GM12878 (cell line): Measurements from ENCODE around the gene ACTBL2. TPM values are rescaled to one million over a fixed set of nuclear protein-coding genes. Genes with fewer than 3 reads are reported as not detected.
A peak's percentile ranks its signal among the peaks of the same experiment; 100 is the strongest.

Experiments
- ATAC-seq: fragments of 200-7000 bp; cut with Tn5 transposase; 3 replicates; pipeline ENCODE4 v1.9.1; 2020; ENCODE audit warnings: mild to moderate bottlenecking, moderate library complexity
- BruUV-seq: library from RNA; stranded (reverse); fragments of 400-500 nt; replicated peaks from 2 replicates; lab custom pipeline; 2021; lab: Mats Ljungman, UMichigan
- CTCF ChIA-PET: fragments of 300-600 bp; sonication (Branson Sonifier 250); formaldehyde crosslinking; extraction: SDS; loops from one replicate; lab custom pipeline; 2021; ENCODE audit warnings: inconsistent platforms; lab: Yijun Ruan, JAX
- POLR2A ChIA-PET: fragments of 350-600 bp; formaldehyde crosslinking; extraction: SDS; loops from one replicate; lab custom pipeline; 2021; ENCODE audit warnings: inconsistent platforms; lab: Charles Lee
- RAD21 ChIA-PET: fragments of 300-600 bp; sonication (Branson Sonifier 250); formaldehyde crosslinking; loops from one replicate; lab custom pipeline; 2023; ENCODE audit warnings: antibody characterized with exemption; ENCODE audit not compliant: unreplicated experiment; lab: Charles Lee
- SMC1A ChIA-PET: fragments of 300-600 bp; sonication (Branson Sonifier 250); formaldehyde crosslinking; loops from one replicate; lab custom pipeline; 2023; ENCODE audit not compliant: unreplicated experiment, uncharacterized antibody; lab: Charles Lee
- DNase-seq: peaks from one replicate; pipeline ENCODE4 v3.0.0-alpha.2; 2011; ENCODE audit warnings: low read depth, low spot score
- FAIRE-seq: peaks from 3 replicates; lab custom pipeline; 2011; peaks lifted over from hg19 to GRCh38; lab: Jason Lieb, UNC
- H2AFZ ChIP-seq: 2 replicates; pipeline ENCODE4 v1.6.0; 2011; ENCODE audit warnings: low read depth, low read length, control low read depth; ENCODE audit not compliant: control insufficient read depth
- H3K27ac ChIP-seq: 2 replicates; pipeline ENCODE4 v1.5.1; 2011; ENCODE audit warnings: control low read depth; ENCODE audit not compliant: control insufficient read depth, insufficient read depth
- H3K27me3 ChIP-seq, 2 experiments: replicated peaks in 1 of 2; 2 replicates each; pipeline versions ENCODE4 v1.6.0 to v1.6.1; 2011; ENCODE audit warnings: low read length in 1 of 2; ENCODE audit not compliant: control insufficient read depth in 2 of 2, insufficient read depth in 2 of 2
- H3K36me3 ChIP-seq, 2 experiments: 2 replicates each; pipeline ENCODE4 v1.5.1; 2011; ENCODE audit warnings: low read length in 1 of 2; ENCODE audit not compliant: control insufficient read depth in 2 of 2, insufficient read depth in 2 of 2
- H3K4me1 ChIP-seq: 2 replicates; pipeline ENCODE4 v1.6.1; 2011; ENCODE audit warnings: mild to moderate bottlenecking, low read length, moderate library complexity, mixed read lengths; ENCODE audit not compliant: control insufficient read depth, insufficient read depth
- H3K4me2 ChIP-seq: 2 replicates; pipeline ENCODE4 v1.6.0; 2011; ENCODE audit warnings: control low read depth; ENCODE audit not compliant: control insufficient read depth, insufficient read depth
- H3K4me3 ChIP-seq: fragments of 200-600 bp; sonication (generic); 2 replicates; pipeline ENCODE4 v1.5.1; 2016
- H3K79me2 ChIP-seq: 2 replicates; pipeline ENCODE4 v1.6.0; 2011; ENCODE audit warnings: low read length; ENCODE audit not compliant: control insufficient read depth, insufficient read depth
- H3K9ac ChIP-seq: 2 replicates; pipeline ENCODE4 v1.8.0; 2011; ENCODE audit warnings: low read length, control low read depth, mixed read lengths; ENCODE audit not compliant: control insufficient read depth, insufficient read depth
- H3K9me3 ChIP-seq: replicated peaks from 3 replicates; pipeline ENCODE4 v1.5.1; 2011; ENCODE audit warnings: mild to moderate bottlenecking, low read length; ENCODE audit not compliant: control insufficient read depth, insufficient read depth
- H4K20me1 ChIP-seq: 2 replicates; pipeline ENCODE4 v1.6.0; 2011; ENCODE audit not compliant: control insufficient read depth, insufficient read depth
- GATAD2B ChIP-seq: fragments of 450-650 bp; conservative IDR thresholded peaks from 2 replicates; pipeline ENCODE4 v1.6.1; 2017; ENCODE audit warnings: low read depth, mild to moderate bottlenecking, moderate library complexity
- MEF2B ChIP-seq: fragments of 450-650 bp; IDR thresholded peaks from 2 replicates; pipeline ENCODE4 v1.6.1; 2018; ENCODE audit warnings: mild to moderate bottlenecking, moderate library complexity; ENCODE audit not compliant: partially characterized antibody, poor library complexity, severe bottlenecking
- PAX5 ChIP-seq: IDR thresholded peaks from 2 replicates; pipeline ENCODE4 v1.6.1; 2011; ENCODE audit warnings: low read depth, low read length, borderline replicate concordance
- WGBS: methylation state at CpG from one replicate; pipeline ENCODE4 v1.1.6; 2016; ENCODE audit warnings: low lambda C conversion rate; ENCODE audit not compliant: insufficient replicate concordance, insufficient coverage; ENCODE audit errors: missing lambda C conversion rate; 5-methylcytosine and 5-hydroxymethylcytosine counted together
- in situ Hi-C: fragments of 300-500 bp; cut with MboI; formaldehyde crosslinking; loops from 9 replicates; pipeline ENCODE4 v1.14.3; 2018; ENCODE audit warnings: mixed read lengths
- intact Hi-C: fragments of 100-400 bp; cut with micrococcal nuclease; formaldehyde crosslinking; loops from one replicate; pipeline ENCODE4 v1.14.2; 2022; ENCODE audit not compliant: unreplicated experiment
- polyA plus RNA-seq, 11 experiments: library from polyadenylated mRNA; depleted of rRNA in 4 of 11; unstranded in 6 of 11; stranded (reverse) in 5 of 11; fragments of >200 nt; fragmentation: Nextera tagmentation in 4 of 11; fragmentation: Illumina TruSeq in 1 of 11; extraction: Ambion mirVana in 4 of 11; extraction: Trizol in 1 of 11; gene quantifications; 1 replicate in 1 of 11; 2 replicates in 10 of 11; pipeline versions ENCODE4 v1.2.1 to v1.2.3, GENCODE V29; 2011 to 2016; ENCODE audit warnings: inconsistent platforms in 2 of 11, missing spikeins in 2 of 11, low read depth in 1 of 11
- total RNA-seq, 4 experiments: library from RNA; depleted of rRNA in 3 of 4; stranded (reverse); fragments of >200 nt in 3 of 4; fragmentation: Illumina TruSeq in 1 of 4; extraction: Trizol in 1 of 4; gene quantifications; 2 replicates each; pipeline versions ENCODE4 v1.2.1 to v1.2.3, GENCODE V29; 2013 to 2021
- TF ChIP-seq, protein P1 (sequence below): fragments of 450-650 bp; IDR thresholded peaks from 2 replicates; pipeline ENCODE4 v1.6.1; 2016; ENCODE audit warnings: mild to moderate bottlenecking

Gene ACTBL2
- total and polyA plus RNA-seq, 10 of the 15 experiments (the other 5 are each of a cell fraction or from before 2014, with no cell fraction given) = 0.04 to 0.06 (median 0.04) TPM; not detected in 7

DNA sequence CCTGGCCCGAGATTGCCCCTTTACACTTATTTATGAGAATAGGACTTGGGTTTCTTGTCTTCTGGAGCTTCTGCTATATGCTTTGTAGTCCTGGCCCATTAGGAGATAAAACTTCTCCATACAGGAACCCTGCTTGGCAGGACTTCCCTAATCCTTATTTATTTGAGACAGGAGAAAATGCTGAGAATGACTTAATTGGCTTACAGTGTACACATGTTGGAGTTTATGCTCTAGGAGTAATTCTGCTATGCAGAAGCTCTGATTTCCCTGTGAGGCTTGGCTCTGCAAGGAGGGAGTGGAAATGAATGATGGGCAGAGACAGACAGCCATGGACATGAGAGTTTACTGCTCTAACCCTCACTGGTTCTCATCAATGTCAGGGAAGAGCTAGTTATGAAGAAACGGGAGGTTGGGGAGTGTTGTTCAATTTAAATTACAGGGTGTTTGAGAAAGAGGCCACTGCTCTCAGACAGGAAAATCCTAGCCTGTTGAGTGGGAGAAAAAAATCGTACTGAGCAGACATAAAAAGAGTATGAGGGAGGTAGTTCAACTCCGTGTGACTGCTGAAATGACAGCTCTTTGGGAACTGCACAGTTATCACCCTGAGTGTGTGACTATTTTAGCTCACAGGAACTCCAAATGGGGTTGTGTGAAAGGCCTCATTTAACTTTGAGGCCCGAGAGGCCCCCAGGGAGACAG lies 37.5 kb downstream of the ACTBL2 start:
- Histone ChIP-seq H2AFZ (no peak overlapping the region), H3K27me3 (no peaks in the 10 kb centered on the region; a peak in 1 of 4 replicates), H3K4me3 (no peak overlapping the region), H3K36me3 (no peaks in the 10 kb centered on the region), H4K20me1 (no peaks in the 10 kb centered on the region), H3K27ac (no peak overlapping the region), H3K9ac (no peak overlapping the region), H3K4me1 (no peaks in the 10 kb centered on the region; the same call in 1 of the 2 replicates), H3K9me3 (no peaks in the 10 kb centered on the region), H3K4me2 (no peak overlapping the region), H3K79me2 (no peaks in the 10 kb centered on the region)
- FAIRE-seq (no peak), ATAC-seq (no peak), DNase-seq (no peak)
- ChIA-PET POLR2A (no interaction called here), SMC1A (interaction anchor here (0.8 to 2.4 kb wide), 7 partner anchors 9 to 130 kb away, joined by 3 to 9 read pairs (median 3); no protein-coding TSS in a partner anchor), CTCF (interaction anchor here (0.9 to 1.9 kb wide), 3 partner anchors 17 to 62 kb away, joined by 3 to 6 read pairs (median 3); no protein-coding TSS in a partner anchor), RAD21 (interaction anchor here (0.8 to 1.2 kb wide), 3 partner anchors 50 to 143 kb away, joined by 3 read pairs; no protein-coding TSS in a partner anchor)
- WGBS = 4% methylated on average over 5 of the region's 5 CpGs
- TF ChIP-seq MEF2B (peak; percentile 93), PAX5 (no peak), GATAD2B (0 out of 2 replicates have a peak, but pooled peaks have one; percentile 36)
- TF ChIP-seq, protein P1, sequence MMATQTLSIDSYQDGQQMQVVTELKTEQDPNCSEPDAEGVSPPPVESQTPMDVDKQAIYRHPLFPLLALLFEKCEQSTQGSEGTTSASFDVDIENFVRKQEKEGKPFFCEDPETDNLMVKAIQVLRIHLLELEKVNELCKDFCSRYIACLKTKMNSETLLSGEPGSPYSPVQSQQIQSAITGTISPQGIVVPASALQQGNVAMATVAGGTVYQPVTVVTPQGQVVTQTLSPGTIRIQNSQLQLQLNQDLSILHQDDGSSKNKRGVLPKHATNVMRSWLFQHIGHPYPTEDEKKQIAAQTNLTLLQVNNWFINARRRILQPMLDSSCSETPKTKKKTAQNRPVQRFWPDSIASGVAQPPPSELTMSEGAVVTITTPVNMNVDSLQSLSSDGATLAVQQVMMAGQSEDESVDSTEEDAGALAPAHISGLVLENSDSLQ = 0 out of 2 replicates have a peak, but pooled peaks have one; percentile 16
- BruUV-seq = no TSS peak
- in situ Hi-C loops (no loop called here), intact Hi-C loops (no loop called here)
